ENCODE data around the gene ABL1.
"Not testable (repeated sequence)": the region's sequence is repeated elsewhere in the genome, so short reads cannot be mapped to it uniquely, and the experiment has no call there.

The ABL1 gene

GRCh38 chr9:130834371-130835336, at the start of gene ABL1:
ABL1 (plus strand) TSS chr9:130835254; CDS start chr9:130835447, 193 bp downstream.
- DNase-seq, result peak; percentile 38

GRCh38 chr9:130785940-130786508, 49.0 kb upstream of the ABL1 start:
- no peak for DNase-seq

DNA sequence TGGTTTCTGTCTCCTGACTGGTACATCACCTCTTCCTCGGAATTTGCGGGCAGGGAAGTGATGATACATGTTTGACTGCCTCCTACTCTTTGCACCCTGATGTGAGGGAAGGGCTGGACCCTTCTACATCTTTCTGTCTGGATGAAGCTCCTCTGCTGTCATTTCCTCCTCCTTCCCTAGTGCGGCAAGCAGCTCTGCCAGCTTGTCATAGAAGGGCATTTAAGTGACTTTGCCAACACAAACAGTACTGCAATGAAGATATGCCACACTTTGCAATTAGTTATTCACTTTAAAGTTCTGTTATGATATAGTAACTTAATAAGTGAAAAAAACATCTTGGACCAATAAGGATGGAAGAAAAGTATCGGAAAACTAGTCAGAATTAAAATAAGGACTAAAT, 48.5 kb upstream of the ABL1 start:
- DNase-seq, result no peak

- DNase-seq, result no peak
Observed at GRCh38 chr9:130789747-130790672, 45.0 kb upstream of the ABL1 start.

DNA sequence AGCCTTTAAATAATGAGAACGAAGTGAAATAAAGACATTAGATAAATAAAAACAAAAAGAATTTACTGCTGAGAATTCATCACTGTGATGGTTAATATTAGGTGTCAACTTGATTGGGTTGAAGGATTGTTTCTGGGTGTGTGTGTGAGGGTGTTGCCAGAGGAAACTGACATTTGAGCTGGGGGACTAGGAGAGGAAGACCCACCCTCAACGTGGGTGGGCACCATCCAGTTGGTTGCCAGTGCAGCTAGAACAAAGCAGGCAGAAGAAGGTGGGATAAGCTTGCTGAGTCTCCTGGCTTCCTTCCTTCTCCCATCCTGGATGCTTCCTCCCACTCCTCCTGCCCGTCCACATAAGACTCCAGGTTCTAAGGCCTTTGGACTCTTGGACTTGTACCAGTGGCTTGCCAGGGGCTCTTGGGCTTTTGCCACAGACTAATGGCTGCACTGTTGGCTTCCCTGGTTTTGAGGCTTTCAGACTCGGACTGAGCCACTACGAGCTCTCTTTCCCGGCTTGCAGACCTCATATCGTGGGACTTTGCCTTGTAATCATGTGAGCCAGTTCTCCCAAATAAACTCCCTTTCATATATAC, 43.7 kb upstream of the ABL1 start:
- DNase-seq, result no peak

DNA sequence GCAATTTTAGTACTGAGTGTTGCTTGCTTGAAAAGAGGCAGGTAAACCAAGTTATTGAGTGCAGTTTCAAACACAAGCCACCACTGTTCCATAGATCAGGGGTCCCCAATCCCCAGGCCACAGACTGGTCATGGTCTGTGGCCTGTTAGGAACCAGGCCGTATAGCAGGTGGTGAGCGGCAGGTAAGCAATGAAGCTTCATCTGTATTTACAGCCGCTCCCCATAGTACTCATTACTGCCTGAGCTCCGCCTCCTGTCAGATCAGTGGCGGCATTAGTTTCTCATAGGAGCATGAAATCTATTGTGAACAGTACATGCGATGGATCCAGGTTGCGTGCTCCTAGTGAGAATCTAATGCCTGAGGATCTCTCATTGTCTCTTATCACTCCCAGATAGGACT, 41.5 kb upstream of the ABL1 start:
- no peak for DNase-seq

- not testable (repeated sequence) for DNase-seq
Observed at GRCh38 chr9:130794021-130794420, 41.0 kb upstream of the ABL1 start.

- not testable (repeated sequence) for DNase-seq
Observed at GRCh38 chr9:130794423-130794822, 40.6 kb upstream of the ABL1 start.

DNA sequence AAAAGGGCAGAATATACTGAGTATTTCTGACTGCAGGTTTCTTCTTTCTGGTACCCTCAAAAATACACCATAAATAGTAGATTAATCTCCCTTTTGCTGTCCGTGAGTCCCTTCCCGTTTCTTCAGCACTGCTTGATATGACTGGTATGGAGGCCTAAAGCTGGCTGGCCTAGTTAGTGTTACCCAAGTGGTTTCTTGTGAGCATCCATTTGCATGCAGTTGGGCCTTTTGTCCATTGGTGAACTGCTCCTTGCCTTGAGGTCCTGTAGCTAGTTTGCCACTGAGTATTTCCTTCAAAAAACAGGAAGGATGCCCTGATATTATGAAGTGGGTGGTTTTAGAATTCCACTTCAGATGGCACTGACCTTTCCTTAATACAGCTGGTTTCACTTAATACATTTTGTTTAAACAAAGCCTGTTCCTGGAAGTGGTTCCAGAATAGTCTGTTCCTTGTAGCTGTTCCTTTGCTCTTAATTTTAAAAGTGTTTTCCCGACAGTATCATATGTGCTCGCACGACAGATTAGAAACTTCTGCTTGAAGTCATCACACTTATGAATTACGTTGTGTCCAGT, 40.0 kb upstream of the ABL1 start:
- no peak for DNase-seq

DNA sequence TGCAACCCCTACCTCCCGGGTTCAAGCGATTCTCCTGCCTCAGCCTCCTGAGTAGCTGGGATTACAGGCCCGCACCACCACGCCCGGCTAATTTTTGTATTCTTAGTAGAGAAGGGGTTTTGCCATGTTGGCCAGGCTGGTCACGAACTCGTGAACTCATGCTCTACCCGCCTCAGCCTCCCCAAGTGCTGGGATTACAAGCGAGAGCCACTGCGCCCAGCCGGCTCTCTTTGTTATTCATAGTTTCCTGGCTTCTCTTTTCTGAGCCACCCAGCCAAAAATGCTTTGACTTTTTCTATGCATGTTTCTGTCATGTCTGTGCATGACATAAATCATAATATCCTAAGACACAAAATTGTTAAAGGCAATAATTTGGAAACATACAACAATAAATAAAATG, 31.9 kb upstream of the ABL1 start:
- not testable (repeated sequence) for DNase-seq

- no peak for DNase-seq
Observed at GRCh38 chr9:130805510-130806326, 29.3 kb upstream of the ABL1 start.

GRCh38 chr9:130806327-130806716, 28.7 kb upstream of the ABL1 start:
- no peak for DNase-seq

- no peak for DNase-seq
Observed at GRCh38 chr9:130810609-130811136, 24.4 kb upstream of the ABL1 start.

DNA sequence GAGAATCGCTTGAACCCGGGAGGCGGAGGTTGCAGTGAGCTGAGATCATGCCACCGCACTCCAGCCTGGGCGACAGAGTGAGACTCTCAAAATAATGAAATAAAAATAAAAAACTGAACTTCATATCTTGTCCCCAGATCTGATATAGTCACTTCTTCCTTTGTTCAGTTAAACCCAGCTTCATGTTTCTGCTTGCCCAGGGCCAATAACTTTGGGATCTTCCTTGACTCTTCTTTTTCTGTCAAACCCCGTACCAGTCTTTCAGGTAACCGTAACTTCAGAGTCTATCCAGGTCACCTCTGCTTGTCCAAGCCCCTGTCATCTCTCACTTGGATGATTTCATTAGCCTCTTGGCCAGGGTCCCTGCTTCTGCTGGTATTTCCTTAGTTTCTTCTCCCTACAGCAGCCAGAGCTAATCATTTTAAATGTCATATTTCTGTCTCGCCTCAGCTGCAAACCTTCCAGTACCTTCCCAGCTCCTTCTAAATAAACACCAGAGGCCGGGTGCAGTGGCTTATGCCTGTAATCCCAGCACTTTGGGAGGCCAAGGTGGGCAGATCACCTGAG, 19.7 kb upstream of the ABL1 start:
- DNase-seq, result no peak

DNA sequence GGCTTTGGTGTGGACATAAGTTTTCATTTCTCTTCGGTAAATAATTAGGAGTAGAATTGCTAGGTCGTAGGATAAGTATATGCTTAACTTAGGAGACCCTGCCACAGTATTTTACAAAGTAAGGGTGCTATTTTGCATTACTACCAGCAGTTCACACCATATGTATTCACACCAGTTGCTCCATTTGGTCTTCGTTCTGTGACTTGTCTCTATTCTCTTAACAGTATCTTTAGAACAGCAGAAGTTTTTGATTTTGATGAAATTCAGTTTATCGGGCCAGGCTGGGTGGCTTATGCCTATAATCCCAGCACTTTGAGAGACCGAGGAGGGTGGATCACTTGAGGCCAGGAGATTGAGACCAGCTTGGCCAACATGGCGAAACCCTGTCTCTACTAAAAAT, 17.1 kb upstream of the ABL1 start:
- no peak for DNase-seq

DNA sequence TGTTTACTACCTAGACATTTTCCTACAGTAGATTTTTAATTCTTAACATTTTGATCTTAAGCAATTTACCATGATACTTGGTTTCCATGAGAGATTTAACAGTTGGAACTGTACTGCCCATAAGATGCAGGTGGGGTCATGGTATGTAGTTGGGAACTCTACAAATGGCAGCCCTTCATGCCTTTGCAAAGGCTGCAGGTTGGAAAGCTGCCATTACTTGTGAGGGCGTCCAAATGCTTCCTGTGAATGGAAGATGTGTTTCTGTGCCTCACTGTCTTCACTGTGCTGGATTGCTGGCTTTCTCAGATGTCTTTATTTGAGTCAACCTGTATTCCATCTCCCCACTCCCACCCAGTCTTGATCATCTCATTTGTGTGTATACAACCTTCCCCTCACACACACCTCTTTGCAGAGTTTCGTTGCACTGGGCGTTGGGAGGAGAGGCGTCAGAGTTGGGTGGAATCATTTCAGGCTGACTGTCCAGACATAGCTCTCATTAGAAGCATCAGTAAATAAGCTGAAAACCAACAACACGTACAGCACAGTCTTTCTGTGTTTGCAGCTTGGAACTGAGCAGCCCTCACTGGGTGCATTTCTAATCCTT, 14.8 kb upstream of the ABL1 start:
- no peak for DNase-seq

- no peak for DNase-seq
Observed at GRCh38 chr9:130823435-130823834, 11.6 kb upstream of the ABL1 start.

- DNase-seq, result no peak
Observed at GRCh38 chr9:130824079-130824478, 11.0 kb upstream of the ABL1 start.

DNA sequence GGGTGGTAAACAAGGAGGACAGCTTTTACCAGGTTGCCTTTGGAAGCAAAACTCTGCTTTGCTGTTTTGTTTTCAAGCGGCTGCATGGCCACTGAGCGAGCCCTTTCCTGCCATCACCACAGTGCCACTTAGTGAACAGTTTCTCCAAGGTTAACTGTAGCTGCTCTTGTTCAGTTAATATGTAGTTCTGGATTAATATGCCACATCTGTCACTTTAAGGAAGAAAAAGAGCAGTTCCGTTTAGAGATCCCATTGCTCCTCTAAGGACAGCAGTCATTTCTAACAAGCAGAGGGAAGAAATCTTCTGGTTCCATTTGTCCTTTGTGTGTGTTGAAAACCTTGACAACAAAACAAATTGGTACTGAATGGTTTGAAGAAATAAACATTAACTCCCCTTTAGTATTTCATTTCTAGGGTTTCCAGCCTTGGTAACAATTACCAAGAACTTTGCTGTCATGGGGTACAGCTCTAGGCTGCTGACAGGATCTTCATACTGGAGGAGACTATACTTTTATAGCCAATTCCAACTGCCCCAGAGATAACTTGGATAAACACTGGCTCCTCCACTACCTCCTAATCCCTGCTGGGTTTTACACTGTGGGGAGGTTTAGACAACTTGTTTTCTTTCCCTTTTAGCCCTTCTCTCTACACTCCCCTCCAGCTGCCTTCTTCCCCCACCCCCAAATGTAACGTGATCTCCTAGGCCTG, 10.3 kb upstream of the ABL1 start:
- DNase-seq, result no peak

DNA sequence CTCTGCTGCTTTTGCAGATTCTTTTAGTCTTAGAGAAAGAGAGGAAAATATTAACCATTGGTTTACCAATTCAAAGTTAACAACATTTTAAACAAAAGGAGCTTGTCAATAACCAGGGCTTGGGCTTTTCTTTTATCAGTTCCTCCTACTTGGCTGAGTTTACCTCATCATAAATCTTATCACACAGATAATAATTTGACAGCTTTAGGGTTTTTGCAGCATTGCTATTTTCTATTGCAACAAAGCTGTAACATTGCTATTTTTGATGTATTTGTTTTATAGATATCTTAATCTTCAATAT, 9.8 kb upstream of the ABL1 start:
- DNase-seq, result no peak

All from NCI-H1048 (cell line).